Measurements from ENCODE around the gene TMEM163. TPM values are rescaled to one million over a fixed set of nuclear protein-coding genes. Genes with fewer than 3 reads are reported as not detected.

TMEM163 gene
- total RNA-seq, 2 donors from 2014 or later = 0.93 to 2.6 TPM

GRCh38 chr2:134406736-134407135, 312.1 kb downstream of the TMEM163 start:
- peaks cover 55 to 64% of the 10 kb centered on the region in 2 donors for H3K4me1 Mint-ChIP-seq (ENCODE audit: low read depth in 2 of 2)
- peak overlapping the region in 1 of 2 donors; percentile 90 for H3K27ac Mint-ChIP-seq
- peaks cover 17% of the 10 kb centered on the region for H3K36me3 Mint-ChIP-seq
- no peak overlapping the region for H3K4me3 Mint-ChIP-seq
- ATAC-seq (no peak), DNase-seq (ENCODE audit: low spot score) (no peak)
- no peaks in the 10 kb centered on the region for H3K27me3 Mint-ChIP-seq
- no peaks in the 10 kb centered on the region for H3K9me3 Mint-ChIP-seq

DNA sequence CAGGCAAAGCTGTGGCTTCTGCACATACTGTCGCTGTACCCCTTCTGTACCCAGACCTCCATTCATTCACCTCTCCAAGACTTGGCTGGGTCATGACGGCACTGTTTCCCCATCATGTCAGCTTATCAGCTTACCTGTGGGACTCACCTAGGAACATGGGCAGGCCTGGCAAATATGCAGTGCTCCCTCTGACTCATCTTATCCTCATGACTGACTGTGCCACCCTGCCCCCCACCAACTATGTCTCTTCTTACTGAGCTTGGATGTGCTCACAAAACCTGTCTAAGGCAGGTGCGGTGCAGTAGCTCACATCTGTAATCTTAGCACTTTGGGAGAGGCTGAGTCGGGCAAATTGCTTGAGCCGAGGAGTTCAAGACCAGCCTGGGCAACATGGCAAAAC, 312.5 kb downstream of the TMEM163 start:
- Mint-ChIP-seq H3K4me1 (ENCODE audit: low read depth in 2 of 2) (peaks cover 51 to 60% of the 10 kb centered on the region in 2 donors), H3K4me3 (no peak overlapping the region), H3K9me3 (no peaks in the 10 kb centered on the region), H3K27me3 (no peaks in the 10 kb centered on the region), H3K36me3 (peaks cover 17% of the 10 kb centered on the region), H3K27ac (peak overlapping the region in 1 of 2 donors; percentile 53)
- DNase-seq (ENCODE audit: low spot score) (no peak), ATAC-seq (no peak)

Other genes with a start within 250 kb of the TMEM163 start
- gene ACMSD, start 119.6 kb upstream of the TMEM163 start, total RNA-seq = not detected
- gene CCNT2, start 199.8 kb upstream of the TMEM163 start, total RNA-seq = 10 to 100 TPM; 38.9 to 55.8 TPM